DND-41 (cell line): ENCODE measurements around the gene LRIT2.

Source experiments
- EZH2 ChIP-seq: IDR thresholded peaks from 3 replicates; pipeline ENCODE4 v1.6.1; 2012; ENCODE audit warnings: borderline replicate concordance, low read depth, mild to moderate bottlenecking, moderate library complexity, low read length, inconsistent platforms; ENCODE audit not compliant: severe bottlenecking
- TF ChIP-seq, protein P1 (sequence below): IDR thresholded peaks from 2 replicates; pipeline ENCODE4 v1.5.1; 2012; ENCODE audit warnings: borderline replicate concordance, low read length, moderate library complexity, mild to moderate bottlenecking; ENCODE audit not compliant: poor library complexity, severe bottlenecking; ENCODE audit errors: extremely low read depth

DNA sequence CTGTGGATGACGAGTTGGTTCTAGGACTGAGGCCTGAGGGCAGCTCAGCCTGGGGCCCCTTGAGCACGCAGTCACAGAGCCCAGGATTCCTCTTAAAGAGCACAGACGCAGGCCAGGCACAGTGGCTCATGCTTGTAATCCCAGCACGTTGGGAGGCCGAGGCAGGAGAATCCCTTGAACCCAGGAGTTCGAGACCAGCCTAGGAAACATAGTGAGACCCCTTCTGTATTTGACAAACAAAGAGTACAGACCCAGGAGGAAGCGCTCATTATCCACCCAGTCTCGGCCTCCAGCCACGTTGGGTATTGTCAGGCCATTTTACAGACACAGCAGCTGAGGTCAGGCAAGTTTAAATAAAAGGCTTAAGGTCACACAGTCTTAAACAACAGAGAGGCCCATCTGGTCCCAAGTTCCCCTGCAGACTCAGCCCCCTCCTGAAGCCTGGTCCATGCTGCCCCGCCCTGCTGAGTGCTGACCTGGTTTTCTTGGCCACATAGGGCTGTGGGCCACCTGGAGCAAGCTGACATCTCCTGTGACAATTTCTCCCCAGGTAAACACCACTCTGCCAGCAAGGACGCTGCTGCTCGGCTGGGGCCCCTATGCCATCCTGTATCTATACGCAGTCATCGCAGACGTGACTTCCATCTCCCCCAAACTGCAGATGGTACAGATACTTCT, 32.1 kb upstream of the LRIT2 start:
- no peak for TF ChIP-seq EZH2
- TF ChIP-seq, protein P1, sequence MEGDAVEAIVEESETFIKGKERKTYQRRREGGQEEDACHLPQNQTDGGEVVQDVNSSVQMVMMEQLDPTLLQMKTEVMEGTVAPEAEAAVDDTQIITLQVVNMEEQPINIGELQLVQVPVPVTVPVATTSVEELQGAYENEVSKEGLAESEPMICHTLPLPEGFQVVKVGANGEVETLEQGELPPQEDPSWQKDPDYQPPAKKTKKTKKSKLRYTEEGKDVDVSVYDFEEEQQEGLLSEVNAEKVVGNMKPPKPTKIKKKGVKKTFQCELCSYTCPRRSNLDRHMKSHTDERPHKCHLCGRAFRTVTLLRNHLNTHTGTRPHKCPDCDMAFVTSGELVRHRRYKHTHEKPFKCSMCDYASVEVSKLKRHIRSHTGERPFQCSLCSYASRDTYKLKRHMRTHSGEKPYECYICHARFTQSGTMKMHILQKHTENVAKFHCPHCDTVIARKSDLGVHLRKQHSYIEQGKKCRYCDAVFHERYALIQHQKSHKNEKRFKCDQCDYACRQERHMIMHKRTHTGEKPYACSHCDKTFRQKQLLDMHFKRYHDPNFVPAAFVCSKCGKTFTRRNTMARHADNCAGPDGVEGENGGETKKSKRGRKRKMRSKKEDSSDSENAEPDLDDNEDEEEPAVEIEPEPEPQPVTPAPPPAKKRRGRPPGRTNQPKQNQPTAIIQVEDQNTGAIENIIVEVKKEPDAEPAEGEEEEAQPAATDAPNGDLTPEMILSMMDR, result no peak
